Panc1 (cell line): Measurements from ENCODE around the gene LRMDA. TPM values are rescaled to one million over a fixed set of nuclear protein-coding genes. Genes with fewer than 3 reads are reported as not detected.

Experiments
- ATAC-seq: fragments of 200-7000 bp; cut with Tn5 transposase; 2 replicates; pipeline ENCODE4 v1.9.1; 2020; ENCODE audit warnings: mild to moderate bottlenecking, moderate library complexity
- BruUV-seq: library from RNA; stranded (reverse); fragments of 400-500 nt; replicated peaks from 2 replicates; lab custom pipeline; 2021; lab: Mats Ljungman, UMichigan
- CTCF ChIA-PET: fragments of 300-600 bp; sonication (Branson Sonifier 250); formaldehyde crosslinking; loops from one replicate; lab custom pipeline; 2022; ENCODE audit warnings: antibody characterized with exemption; lab: Charles Lee
- POLR2A ChIA-PET: fragments of 300-600 bp; sonication (Branson Sonifier 250); formaldehyde crosslinking; loops from one replicate; lab custom pipeline; 2022; ENCODE audit warnings: antibody characterized with exemption; lab: Charles Lee
- DNase-seq: peaks from one replicate; pipeline ENCODE4 v3.0.0-alpha.2; 2010; ENCODE audit warnings: low read depth, low spot score
- H3K27ac ChIP-seq: 2 replicates; pipeline ENCODE4 v1.5.1; 2011; ENCODE audit warnings: mild to moderate bottlenecking, low read length, inconsistent platforms
- H3K27me3 ChIP-seq: fragments of 200-500 bp; sonication (Bioruptor generic); 2 replicates; pipeline ENCODE4 v1.6.0; 2014; ENCODE audit warnings: low read length, inconsistent platforms; ENCODE audit not compliant: control insufficient read depth, insufficient read depth
- H3K36me3 ChIP-seq: fragments of 200-500 bp; sonication (Bioruptor generic); 2 replicates; pipeline ENCODE4 v1.5.1; 2014; ENCODE audit warnings: inconsistent platforms, mild to moderate bottlenecking, low read length, moderate library complexity; ENCODE audit not compliant: control insufficient read depth, insufficient read depth
- H3K4me1 ChIP-seq: 2 replicates; pipeline ENCODE4 v1.5.1; 2011; ENCODE audit warnings: inconsistent platforms, mild to moderate bottlenecking, low read length, moderate library complexity; ENCODE audit not compliant: control insufficient read depth, insufficient read depth
- H3K4me3 ChIP-seq, 2 experiments: 2 replicates each; pipeline ENCODE4 v1.5.1; 2011 to 2012; ENCODE audit warnings: low read depth in 2 of 2, low read length in 2 of 2, mild to moderate bottlenecking in 2 of 2, inconsistent platforms in 1 of 2, moderate library complexity in 1 of 2
- H3K9me3 ChIP-seq: fragments of 200-500 bp; sonication (Bioruptor generic); 2 replicates; pipeline ENCODE4 v1.5.1; 2014; ENCODE audit warnings: low read depth, mild to moderate bottlenecking, inconsistent platforms, low read length, moderate library complexity; ENCODE audit not compliant: control insufficient read depth, insufficient read depth
- POLR2AphosphoS5 ChIP-seq: IDR thresholded peaks from 2 replicates; pipeline ENCODE4 v1.6.1; 2012; ENCODE audit warnings: mild to moderate bottlenecking, low read depth, low read length, moderate library complexity
- SIN3A ChIP-seq: IDR thresholded peaks from 2 replicates; pipeline ENCODE4 v1.6.1; 2012; ENCODE audit warnings: low read depth, mild to moderate bottlenecking, low read length, moderate library complexity, borderline replicate concordance; ENCODE audit not compliant: insufficient read depth
- TCF7L2 ChIP-seq: IDR thresholded peaks from 2 replicates; pipeline ENCODE4 v1.6.1; 2011; ENCODE audit warnings: mild to moderate bottlenecking, low read depth, low read length, inconsistent platforms
- in situ Hi-C: cut with HindIII; loops from 2 replicates; pipeline ENCODE4 v1.10.0; 2016; ENCODE audit warnings: low sequenced_read_pairs, low pct_unique_long_range_greater_than_20kb
- intact Hi-C: fragments of 100-400 bp; cut with micrococcal nuclease; formaldehyde crosslinking; loops from one replicate; pipeline ENCODE4 v1.10.0; 2022; ENCODE audit not compliant: unreplicated experiment
- total RNA-seq: library from RNA; stranded (reverse); gene quantifications from one replicate; pipeline ENCODE4 v1.2.1, GENCODE V29; 2021; ENCODE audit not compliant: unreplicated experiment
- TF ChIP-seq, protein P1 (sequence below), 2 experiments: IDR thresholded peaks; 2 replicates each; pipeline ENCODE4 v1.6.1; 2011 to 2012; ENCODE audit warnings: low read depth in 2 of 2, control low read depth in 1 of 2, low read length in 1 of 2, mild to moderate bottlenecking in 1 of 2, moderate library complexity in 1 of 2; ENCODE audit not compliant: insufficient read depth in 1 of 2
- TF ChIP-seq, protein P2 (sequence below): fragments of 450-650 bp; IDR thresholded peaks from 2 replicates; pipeline ENCODE4 v1.5.1; 2017; ENCODE audit warnings: mild to moderate bottlenecking

The LRMDA gene
- total RNA-seq, 1 experiment from 2014 or later, result 1.2 TPM

DNA sequence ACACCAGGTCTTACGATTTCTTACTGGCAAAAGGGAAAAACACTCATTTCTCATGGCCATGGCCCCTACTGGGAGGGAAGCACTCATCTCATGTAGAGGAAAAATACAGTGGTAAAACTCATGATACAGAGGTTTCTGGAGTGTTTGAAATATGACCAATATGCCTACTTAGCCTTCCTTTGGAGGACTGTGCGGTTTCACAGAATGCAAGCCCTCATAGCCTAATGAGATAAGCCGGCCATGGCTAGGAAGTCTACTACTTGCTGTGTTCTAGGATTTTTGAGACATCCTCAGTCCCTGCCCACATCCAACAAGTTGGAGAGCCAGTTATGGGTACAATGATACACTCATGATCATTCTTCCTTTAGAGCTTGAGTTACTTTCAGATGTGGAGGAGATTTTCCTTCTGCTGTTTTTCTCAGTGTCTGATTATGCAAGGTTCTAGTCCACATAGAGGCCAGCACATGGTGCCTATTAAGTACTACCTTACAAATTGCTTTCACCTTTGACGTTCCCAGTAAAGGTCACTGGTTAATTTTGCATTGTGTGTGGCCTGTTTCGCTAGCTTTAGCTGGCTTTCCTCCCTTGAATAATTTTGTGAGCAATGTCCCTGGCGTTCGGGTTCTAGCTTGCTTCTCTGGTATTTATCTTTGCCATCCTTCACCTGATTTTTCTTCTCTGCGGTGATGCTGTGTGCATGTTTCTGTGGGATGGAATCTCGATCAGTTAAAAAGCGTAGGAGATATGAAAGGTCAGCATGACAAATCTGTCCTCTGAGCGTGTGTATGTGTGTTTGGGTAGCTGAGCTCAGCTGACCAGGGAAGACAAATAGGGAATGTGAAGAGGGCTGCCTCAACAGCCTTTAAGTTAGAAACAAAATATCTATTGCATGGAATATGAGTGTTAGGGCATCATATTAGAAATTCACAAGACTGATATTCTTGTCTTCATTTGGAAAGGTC is 295.4 kb downstream of the LRMDA start:
- no peaks in the 10 kb centered on the region for H3K4me1 ChIP-seq
- no peak for DNase-seq
- no peak overlapping the region for H3K27ac ChIP-seq
- ChIA-PET CTCF (no interaction called here), POLR2A (no interaction called here)
- no peak overlapping the region for H3K4me3 ChIP-seq
- no peaks in the 10 kb centered on the region; the same call in 1 of the 2 replicates for H3K36me3 ChIP-seq
- BruUV-seq, result no TSS peak
- no peaks in the 10 kb centered on the region for H3K9me3 ChIP-seq
- peaks cover 2% of the 10 kb centered on the region for H3K27me3 ChIP-seq
- ATAC-seq, result no peak
- in situ Hi-C loops (no loop called here), intact Hi-C loops (no loop called here)
- TF ChIP-seq TCF7L2, result no peak

DNA sequence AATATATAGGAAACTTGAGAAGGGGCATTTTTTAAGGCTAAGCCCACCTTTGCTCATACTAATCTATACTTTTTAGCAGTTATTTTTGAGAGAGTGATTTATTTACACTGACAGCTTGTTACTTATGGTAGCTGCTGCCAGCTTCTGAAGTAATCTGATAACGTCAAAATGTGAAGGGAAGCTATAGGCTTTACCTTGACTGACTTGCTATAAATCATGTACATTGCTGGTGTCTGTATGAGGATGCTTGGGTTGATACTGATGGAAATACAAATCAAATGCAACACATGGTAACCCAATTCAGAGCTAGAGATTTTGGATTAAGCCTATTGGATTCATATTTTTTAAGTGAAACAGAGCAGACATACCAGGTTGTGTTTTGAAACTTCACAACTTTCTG is 299.4 kb downstream of the LRMDA start:
- ChIA-PET CTCF (no interaction called here), POLR2A (no interaction called here)
- Histone ChIP-seq H3K36me3 (no peaks in the 10 kb centered on the region; the same call in 1 of the 2 replicates), H3K9me3 (no peaks in the 10 kb centered on the region), H3K27me3 (peaks cover 2% of the 10 kb centered on the region; the same call in 1 of the 2 replicates), H3K4me3 (no peak overlapping the region), H3K27ac (no peak overlapping the region), H3K4me1 (no peaks in the 10 kb centered on the region)
- intact Hi-C loops (no loop called here), in situ Hi-C loops (no loop called here)
- no peak for TF ChIP-seq SIN3A
- TF ChIP-seq TCF7L2, result no peak
- no peak for TF ChIP-seq POLR2AphosphoS5
- TF ChIP-seq, protein P1, sequence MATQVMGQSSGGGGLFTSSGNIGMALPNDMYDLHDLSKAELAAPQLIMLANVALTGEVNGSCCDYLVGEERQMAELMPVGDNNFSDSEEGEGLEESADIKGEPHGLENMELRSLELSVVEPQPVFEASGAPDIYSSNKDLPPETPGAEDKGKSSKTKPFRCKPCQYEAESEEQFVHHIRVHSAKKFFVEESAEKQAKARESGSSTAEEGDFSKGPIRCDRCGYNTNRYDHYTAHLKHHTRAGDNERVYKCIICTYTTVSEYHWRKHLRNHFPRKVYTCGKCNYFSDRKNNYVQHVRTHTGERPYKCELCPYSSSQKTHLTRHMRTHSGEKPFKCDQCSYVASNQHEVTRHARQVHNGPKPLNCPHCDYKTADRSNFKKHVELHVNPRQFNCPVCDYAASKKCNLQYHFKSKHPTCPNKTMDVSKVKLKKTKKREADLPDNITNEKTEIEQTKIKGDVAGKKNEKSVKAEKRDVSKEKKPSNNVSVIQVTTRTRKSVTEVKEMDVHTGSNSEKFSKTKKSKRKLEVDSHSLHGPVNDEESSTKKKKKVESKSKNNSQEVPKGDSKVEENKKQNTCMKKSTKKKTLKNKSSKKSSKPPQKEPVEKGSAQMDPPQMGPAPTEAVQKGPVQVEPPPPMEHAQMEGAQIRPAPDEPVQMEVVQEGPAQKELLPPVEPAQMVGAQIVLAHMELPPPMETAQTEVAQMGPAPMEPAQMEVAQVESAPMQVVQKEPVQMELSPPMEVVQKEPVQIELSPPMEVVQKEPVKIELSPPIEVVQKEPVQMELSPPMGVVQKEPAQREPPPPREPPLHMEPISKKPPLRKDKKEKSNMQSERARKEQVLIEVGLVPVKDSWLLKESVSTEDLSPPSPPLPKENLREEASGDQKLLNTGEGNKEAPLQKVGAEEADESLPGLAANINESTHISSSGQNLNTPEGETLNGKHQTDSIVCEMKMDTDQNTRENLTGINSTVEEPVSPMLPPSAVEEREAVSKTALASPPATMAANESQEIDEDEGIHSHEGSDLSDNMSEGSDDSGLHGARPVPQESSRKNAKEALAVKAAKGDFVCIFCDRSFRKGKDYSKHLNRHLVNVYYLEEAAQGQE (IDR thresholded peaks at IDR 0.05; ENCODE audit: insufficient read depth in 1 of 2, low read depth in 2 of 2, low read length in 1 of 2), result no peak
- TF ChIP-seq, protein P2, sequence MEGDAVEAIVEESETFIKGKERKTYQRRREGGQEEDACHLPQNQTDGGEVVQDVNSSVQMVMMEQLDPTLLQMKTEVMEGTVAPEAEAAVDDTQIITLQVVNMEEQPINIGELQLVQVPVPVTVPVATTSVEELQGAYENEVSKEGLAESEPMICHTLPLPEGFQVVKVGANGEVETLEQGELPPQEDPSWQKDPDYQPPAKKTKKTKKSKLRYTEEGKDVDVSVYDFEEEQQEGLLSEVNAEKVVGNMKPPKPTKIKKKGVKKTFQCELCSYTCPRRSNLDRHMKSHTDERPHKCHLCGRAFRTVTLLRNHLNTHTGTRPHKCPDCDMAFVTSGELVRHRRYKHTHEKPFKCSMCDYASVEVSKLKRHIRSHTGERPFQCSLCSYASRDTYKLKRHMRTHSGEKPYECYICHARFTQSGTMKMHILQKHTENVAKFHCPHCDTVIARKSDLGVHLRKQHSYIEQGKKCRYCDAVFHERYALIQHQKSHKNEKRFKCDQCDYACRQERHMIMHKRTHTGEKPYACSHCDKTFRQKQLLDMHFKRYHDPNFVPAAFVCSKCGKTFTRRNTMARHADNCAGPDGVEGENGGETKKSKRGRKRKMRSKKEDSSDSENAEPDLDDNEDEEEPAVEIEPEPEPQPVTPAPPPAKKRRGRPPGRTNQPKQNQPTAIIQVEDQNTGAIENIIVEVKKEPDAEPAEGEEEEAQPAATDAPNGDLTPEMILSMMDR, result no peak
- BruUV-seq, result no TSS peak
- no peak for DNase-seq
- no peak for ATAC-seq
